Germinal center (tissue), 1 donor: Measurements from ENCODE around the gene HNRNPR.
"Not testable (repeated sequence)": the region's sequence is repeated elsewhere in the genome, so short reads cannot be mapped to it uniquely, and the experiment has no call there.

ENCODE experiments used
- DNase-seq: peaks from one replicate; pipeline ENCODE4 v3.0.0; 2012; ENCODE audit warnings: mixed read lengths, low spot score

Gene HNRNPR

GRCh38 chr1:23322770-23323169 lies 21.3 kb downstream of the HNRNPR start:
- DNase-seq = no peak

DNA sequence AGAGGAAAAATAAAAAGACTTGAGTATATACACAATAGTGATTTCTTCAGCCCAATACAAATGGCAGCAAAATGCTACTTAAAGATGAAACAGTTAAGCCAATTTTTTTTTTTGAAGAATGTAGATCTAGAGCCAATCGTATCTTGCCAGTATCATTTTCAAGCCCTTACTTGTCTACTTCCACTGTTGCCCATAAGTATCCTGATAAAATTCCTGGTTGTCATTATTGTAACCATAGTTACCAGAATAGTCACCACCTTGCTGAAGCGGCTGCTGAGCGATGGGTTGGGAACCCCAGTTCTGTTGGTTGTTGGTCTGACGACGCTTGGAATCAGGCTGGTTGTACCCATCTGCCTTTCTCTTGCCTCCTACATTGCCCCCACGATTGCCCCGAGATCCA lies 33.8 kb downstream of the HNRNPR start:
- DNase-seq = not testable (repeated sequence)

DNA sequence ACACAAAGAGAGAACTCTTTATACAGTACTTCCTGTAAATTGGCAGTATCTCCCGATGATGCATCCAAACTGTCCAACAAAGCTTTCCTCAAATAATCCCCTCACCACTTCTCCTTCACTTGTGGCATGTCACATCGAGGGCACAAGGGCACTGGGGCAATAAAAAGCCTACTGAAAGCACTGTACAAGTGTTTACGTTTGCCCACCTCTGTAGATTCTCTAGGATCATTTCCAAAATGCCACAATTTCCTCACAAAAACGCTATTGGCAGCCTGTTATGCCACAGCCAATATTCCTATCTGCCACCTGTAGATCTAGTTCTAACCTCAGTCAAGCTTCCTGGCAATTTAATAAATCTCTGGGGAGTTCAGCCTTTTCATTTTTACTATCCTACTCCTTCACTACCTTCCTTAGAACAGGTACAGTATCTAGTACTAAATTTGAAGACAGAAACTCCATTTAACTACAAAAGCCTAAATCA lies 39.9 kb downstream of the HNRNPR start:
- no peak for DNase-seq

DNA sequence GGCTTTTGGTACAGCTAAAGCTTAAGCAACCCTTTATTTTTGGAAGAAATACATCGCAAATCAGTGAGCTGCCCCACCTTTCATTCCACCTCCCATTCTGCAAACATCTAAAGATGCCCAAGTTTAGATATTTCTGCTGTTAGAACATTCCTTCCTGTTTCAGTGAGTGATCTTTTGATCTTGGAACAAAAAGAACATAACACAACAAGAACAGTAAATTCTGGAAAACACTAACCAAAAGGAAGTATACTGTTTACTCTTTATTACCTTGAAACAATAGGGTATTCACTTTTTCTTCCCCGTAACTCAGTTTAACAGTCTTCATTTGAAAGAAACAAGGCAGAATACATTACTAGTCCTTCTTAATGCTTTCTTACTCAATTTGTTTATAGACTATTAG lies 40.6 kb downstream of the HNRNPR start:
- DNase-seq = no peak

DNA sequence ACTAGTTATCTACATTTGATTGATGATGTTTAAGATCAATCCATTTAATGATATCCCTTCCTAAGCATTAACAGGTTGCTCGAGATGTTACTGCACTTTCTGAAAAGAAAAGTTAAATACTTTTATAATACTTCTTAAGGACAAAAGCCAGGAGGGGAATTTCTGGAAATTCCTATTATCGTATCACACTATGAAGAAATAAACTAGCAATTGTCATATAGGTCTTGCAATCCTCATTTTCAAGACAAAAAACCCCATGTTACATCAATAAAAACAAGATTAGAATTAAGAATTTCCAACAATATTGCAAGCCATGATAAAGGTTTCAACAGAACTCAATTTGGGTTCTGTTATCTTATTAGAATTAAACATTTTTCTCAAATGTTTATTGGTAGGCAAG lies 47.2 kb downstream of the HNRNPR start:
- DNase-seq = no peak

DNA sequence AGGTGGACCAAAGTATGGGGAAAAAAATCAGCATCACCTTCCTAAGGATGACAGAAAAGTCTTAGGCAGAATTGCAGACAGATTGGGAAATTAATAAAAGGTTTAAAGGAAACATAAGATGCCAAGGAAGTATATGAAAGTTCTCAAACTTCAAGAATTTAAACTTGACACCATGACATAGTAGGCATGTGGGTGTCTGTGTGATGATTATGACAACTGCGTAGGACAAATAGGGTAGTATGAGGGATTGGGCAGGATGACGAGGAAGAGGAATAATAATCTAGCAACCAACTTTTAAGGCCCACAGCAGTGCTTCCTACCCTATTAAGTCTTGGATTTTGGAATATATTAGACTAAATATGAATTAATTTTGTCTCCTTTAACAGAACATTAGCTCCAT lies 52.4 kb downstream of the HNRNPR start:
- DNase-seq = no peak

DNA sequence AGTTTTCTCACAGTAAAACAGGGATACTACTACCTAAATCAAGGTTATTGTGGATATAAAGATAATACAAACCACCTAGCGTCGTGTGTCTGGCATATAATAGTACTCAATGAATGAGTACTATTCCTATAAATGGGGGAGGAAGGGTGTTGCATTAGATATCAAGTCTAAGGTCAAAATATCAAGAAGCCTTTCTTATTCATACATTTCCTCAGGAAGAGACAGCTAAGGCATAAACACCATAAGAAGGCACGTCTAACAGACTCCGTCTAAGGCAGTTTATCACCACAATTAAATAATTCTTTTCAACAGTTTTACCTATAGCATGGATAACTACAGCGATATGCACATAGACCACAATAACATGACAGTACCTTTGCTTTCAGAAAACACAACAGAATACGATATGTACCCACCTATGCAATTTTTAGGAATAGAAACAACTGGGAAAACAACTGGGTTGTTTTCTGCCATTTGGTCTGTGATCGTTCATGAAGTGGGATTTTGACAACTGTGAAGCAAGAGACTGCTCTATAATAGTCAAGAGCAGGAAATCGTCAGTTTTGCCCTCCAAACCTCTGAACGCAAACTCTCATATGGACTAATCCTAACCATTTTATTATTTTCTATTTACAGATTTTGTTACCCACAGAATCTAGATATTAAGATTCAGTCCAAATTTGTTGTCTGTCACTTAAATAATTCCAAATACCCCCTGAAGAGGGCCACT lies 53.1 kb downstream of the HNRNPR start:
- DNase-seq = no peak

- no peak for DNase-seq
Measured at GRCh38 chr1:23288671-23289070, 55.4 kb downstream of the HNRNPR start.

DNA sequence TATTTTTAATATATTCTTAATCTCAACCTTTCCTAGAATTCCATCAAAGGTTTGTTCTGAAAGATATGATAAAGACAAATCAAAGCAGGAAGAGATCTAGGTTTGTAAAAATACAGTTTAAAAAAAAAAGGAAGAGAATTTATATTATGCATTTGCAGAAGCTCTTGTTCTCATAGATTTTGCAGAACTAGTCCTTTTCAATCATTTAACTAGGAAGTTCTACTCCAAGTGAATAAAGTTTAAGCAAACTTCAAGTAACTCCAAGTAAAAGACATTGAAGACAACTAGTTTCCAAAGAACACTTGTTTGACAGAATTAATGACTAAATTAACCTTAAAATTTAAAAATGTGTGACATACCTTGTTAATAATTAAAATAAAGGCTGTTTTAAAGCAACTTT lies 55.9 kb downstream of the HNRNPR start:
- no peak for DNase-seq

- DNase-seq = no peak
Measured at GRCh38 chr1:23286401-23286800, 57.7 kb downstream of the HNRNPR start.

DNA sequence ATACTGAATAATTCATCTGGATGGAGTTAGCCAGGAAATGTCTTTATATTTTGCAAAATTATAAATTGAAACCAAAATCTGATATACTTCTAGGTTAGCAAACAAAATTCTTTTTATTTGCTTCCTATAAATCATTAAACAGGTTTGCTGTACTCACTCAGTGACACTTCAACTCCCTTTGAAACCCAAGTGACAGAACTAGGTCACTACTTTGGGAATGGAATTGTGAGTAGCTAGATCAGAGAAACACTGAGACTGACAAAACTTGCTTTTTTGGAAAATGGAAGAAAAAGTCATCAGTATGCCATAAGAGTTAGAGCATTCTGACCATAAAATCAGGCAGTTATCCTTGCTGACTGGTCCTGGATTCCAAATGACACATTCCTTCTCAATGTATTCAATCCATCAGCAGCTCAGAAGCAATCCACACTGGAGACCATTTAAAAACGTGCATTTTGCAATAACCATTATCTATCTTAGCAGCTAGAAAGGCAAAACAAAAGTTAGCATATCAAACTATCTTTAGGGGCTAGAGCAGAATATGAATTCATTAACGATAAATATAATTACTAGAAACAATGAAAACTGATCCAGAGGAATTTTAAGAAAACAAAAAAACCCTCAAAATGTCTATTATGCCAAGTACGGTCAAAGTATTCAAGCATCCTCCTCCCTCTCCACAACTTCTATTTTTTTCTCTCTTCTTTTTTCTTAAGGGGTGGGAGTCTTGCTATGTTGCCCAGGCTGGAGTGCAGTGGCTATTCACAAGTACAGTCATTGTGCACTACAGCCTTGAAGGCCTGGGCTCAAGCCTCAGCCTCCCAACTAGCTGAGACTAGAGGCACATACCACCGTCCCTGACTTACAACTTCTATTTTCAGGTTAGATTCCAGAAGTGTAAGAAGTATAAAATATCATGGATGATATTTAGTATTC lies 60.1 kb downstream of the HNRNPR start:
- DNase-seq = no peak

- DNase-seq = no peak
Measured at GRCh38 chr1:23282957-23283356, 61.1 kb downstream of the HNRNPR start.

- DNase-seq = no peak
Measured at GRCh38 chr1:23278717-23279116, 65.4 kb downstream of the HNRNPR start.

DNA sequence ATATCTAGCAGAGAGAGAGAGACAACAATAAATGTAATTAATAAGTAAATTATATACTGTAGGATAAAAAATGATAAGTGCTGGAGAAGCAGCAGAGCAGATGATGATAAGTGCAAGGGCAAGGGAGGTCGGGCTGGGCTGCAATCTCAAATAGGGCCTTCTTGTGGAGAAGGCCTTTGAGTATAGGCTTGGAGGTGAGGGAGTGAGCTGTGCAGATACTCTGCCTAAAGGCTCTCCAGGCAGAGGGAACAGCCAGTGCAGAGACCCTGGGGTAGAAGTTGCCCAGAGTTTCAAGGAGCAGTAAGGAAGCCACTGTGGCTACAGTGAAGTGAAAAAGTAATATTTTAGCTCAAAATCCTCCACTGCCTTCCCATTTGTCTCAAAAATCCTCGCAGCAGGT lies 67.6 kb downstream of the HNRNPR start:
- no peak for DNase-seq

DNA sequence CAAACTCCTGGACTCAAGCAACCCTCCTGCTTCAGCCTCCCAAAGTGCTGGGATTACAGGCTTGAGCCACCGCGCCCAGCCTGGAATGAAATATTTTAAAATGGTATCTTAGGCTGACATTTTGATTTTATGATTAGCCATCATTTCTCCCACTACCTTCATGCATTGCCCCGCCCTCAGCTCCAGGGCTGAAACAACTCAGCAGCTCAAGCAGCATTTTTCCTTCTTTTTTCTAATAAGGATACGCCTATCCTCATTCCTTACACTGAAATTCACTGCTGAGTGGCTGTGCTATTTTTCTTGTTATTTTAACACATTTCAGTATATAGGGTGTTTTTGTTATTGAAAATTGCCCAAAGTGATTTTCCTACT lies 70.0 kb downstream of the HNRNPR start:
- DNase-seq = no peak

- DNase-seq = no peak
Measured at GRCh38 chr1:23273450-23274133, 70.5 kb downstream of the HNRNPR start.

DNA sequence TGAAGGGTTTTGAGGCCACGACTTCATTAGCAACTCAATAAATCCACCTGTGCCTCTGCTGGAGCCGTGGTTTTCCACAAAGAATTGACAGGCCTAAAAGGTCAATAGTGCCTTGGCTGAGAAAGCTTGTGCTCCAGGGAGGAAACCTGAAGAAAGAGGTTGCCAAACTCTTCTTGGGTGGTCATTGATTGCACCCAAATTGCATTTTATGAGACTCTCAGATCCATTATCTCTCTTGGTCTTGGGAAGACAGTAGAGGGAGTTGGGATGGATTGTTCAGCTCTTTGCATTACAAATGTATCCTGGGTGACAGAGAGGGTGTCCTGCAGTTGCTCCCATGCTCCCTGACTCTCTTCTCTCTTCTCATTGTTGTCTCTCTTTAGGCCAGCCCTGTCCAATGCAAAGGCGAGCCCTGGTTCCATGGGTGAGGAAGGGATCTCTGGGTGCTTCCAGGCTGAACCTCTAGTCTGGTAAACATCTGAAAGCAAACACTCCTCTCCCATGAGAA lies 80.7 kb downstream of the HNRNPR start:
- DNase-seq = no peak

DNA sequence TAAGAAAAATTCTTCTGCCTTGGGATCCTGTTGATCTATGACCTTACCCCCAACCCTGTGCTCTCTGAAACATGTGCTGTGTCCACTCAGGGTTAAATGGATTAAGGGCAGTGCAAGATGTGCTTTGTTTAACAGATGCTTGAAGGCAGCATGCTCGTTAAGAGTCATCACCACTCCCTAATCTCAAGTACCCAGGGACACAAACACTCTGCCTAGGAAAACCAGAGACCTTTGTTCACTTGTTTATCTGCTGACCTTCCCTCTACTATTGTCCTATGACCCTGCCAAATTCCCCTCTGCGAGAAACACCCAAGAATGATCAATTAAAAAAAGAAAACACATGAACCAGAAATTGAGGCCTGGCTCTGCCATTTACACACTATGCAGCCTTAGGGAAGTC lies 86.0 kb downstream of the HNRNPR start:
- DNase-seq = not testable (repeated sequence)

- DNase-seq = not testable (repeated sequence)
Measured at GRCh38 chr1:23257371-23257770, 86.7 kb downstream of the HNRNPR start.
